Mesothelial cell of epicardium (in vitro differentiated cells): ENCODE data around the gene ADORA2A. TPM values are rescaled to one million over a fixed set of nuclear protein-coding genes. Genes with fewer than 3 reads are reported as not detected.

ENCODE experiments used
- DNase-seq, 2 experiments: peaks; one replicate each; pipeline ENCODE4 v3.0.0; 2021; ENCODE audit warnings: low spot score in 2 of 2; ENCODE audit not compliant: unreplicated experiment in 2 of 2
- H3K27ac Mint-ChIP-seq: 2 replicates; pipeline ENCODE4 v1.8.0; 2021; ENCODE audit warnings: mixed read lengths
- H3K27me3 Mint-ChIP-seq: 2 replicates; pipeline ENCODE4 v1.8.0; 2021; ENCODE audit warnings: low read depth, mixed read lengths
- H3K36me3 Mint-ChIP-seq: 2 replicates; pipeline ENCODE4 v1.8.0; 2021; ENCODE audit warnings: mixed read lengths
- H3K4me1 Mint-ChIP-seq: 2 replicates; pipeline ENCODE4 v1.8.0; 2021; ENCODE audit warnings: mixed read lengths
- H3K4me3 Mint-ChIP-seq: 2 replicates; pipeline ENCODE4 v1.8.0; 2021; ENCODE audit warnings: mild to moderate bottlenecking, moderate library complexity, mixed read lengths
- H3K9me3 Mint-ChIP-seq: 2 replicates; pipeline ENCODE4 v1.8.0; 2021; ENCODE audit warnings: mixed read lengths
- total RNA-seq: library from RNA; stranded (reverse); gene quantifications from 3 replicates; pipeline ENCODE4 v1.2.1, GENCODE V29; 2021
- TF ChIP-seq, protein P1 (sequence below): fragments of 200-600 bp; sonication (generic); IDR thresholded peaks from one replicate; pipeline ENCODE4 v1.5.0; 2021; ENCODE audit warnings: antibody characterized with exemption; ENCODE audit not compliant: unreplicated experiment

The ADORA2A gene
- total RNA-seq, 1 donor from 2014 or later: 10.8 TPM

DNA sequence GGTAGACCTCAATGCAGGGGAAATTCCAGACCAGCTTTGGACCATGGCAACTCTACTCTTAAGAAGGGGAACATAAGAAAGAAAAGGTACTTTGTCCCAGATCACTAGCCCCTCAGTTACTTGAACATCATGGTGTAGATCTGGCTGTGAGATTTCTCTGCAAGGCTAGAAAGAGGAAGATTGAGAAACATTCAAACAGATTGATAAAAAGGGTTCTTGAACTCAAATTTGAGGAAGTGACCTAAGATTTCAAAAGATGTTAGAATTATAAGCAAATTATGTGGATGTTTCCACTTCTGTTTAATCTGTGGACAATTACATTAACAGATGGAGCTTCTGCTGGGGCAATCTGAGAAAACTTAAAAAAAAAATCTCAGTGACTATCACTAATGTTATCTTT, 45.9 kb downstream of the ADORA2A start:
- Mint-ChIP-seq H3K9me3 (peaks cover 9% of the 10 kb centered on the region), H3K4me3 (no peak overlapping the region), H3K4me1 (peaks cover 14% of the 10 kb centered on the region), H3K27ac (no peak overlapping the region), H3K36me3 (peaks cover 3% of the 10 kb centered on the region), H3K27me3 (no peaks in the 10 kb centered on the region)
- TF ChIP-seq, protein P1, sequence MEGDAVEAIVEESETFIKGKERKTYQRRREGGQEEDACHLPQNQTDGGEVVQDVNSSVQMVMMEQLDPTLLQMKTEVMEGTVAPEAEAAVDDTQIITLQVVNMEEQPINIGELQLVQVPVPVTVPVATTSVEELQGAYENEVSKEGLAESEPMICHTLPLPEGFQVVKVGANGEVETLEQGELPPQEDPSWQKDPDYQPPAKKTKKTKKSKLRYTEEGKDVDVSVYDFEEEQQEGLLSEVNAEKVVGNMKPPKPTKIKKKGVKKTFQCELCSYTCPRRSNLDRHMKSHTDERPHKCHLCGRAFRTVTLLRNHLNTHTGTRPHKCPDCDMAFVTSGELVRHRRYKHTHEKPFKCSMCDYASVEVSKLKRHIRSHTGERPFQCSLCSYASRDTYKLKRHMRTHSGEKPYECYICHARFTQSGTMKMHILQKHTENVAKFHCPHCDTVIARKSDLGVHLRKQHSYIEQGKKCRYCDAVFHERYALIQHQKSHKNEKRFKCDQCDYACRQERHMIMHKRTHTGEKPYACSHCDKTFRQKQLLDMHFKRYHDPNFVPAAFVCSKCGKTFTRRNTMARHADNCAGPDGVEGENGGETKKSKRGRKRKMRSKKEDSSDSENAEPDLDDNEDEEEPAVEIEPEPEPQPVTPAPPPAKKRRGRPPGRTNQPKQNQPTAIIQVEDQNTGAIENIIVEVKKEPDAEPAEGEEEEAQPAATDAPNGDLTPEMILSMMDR: no peak
- no peak for DNase-seq

DNA sequence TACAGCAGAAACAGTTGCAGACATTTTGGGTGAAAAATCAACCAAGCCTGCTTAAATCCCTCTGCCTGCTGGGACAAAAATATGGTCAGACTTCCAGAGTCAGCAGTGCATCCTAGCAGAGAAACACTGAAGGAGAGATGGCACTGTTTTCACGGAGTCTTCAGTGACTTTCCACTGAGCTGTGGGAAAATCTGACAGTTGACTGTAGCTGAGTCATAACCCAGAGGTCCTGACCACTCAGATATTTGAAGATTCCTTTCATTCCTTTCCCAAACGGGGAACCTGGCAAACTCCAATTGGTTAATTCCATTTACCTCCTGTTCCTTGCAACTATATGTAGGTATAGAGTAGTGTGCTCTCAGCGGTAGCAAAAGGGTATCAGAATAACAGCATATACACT, 46.8 kb downstream of the ADORA2A start:
- Mint-ChIP-seq H3K27ac (peak overlapping the region; percentile 56), H3K4me1 (peaks cover 14% of the 10 kb centered on the region), H3K27me3 (no peaks in the 10 kb centered on the region)

DNA sequence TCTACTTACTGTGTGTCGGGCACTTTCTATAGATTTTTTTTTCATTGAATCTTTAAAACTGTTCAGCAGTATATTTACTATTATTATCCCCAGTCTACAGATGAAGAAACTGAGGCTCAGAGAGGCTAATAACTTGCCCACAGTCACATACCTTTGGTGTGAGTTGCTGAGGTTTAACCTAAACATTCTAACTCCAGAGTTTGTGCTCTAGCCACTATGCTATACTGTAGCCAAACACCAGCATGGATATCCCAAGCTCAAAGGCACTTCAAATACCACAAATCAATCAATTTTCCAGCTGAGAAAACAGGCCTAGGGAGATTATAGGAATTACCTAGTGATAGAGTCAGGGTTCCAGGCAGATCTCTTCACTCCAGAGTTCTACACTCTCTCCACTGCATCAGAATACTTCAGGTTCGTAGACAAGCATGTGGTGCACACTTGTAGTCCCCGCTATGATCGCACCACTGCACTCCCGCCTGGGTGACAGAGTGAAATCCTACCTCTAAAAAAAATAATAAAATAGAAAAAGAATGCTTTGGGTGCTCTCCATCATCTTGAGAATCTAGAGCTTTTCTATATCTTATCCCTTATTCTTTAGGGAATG, 47.4 kb downstream of the ADORA2A start:
- Mint-ChIP-seq H3K27ac (no peak overlapping the region), H3K9me3 (peaks cover 9% of the 10 kb centered on the region), H3K36me3 (peaks cover 3% of the 10 kb centered on the region), H3K4me1 (peaks cover 14% of the 10 kb centered on the region), H3K4me3 (no peak overlapping the region), H3K27me3 (no peaks in the 10 kb centered on the region)
- TF ChIP-seq, protein P1: no peak
- no peak for DNase-seq

More for the DNA sequence above, 46.8 kb downstream of the ADORA2A start:
- TF ChIP-seq, protein P1: no peak
- no peak for DNase-seq
- Mint-ChIP-seq H3K4me3 (no peak overlapping the region), H3K36me3 (peaks cover 3% of the 10 kb centered on the region), H3K9me3 (peaks cover 9% of the 10 kb centered on the region)

DNA sequence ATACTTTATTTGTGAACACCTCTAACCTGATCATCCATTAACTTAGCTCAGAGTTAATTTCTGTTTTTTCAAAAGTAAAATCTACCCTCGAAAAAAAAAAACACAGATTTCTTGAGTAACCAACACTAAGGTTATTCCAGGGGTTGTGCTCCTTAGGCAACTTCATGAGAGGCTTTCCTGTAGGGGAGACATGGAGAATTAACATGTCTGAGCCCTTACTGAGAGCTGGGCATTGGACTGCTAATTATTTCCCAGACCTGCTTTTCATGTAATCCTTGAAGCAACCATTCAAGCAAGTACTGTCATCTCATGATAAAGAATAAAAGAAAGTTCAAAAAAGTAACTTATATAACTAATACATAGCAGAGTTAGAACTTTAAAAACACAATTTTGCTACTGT, 54.2 kb downstream of the ADORA2A start:
- H3K4me3 Mint-ChIP-seq: no peak overlapping the region
- peaks cover 34% of the 10 kb centered on the region for H3K4me1 Mint-ChIP-seq
- no peaks in the 10 kb centered on the region for H3K27me3 Mint-ChIP-seq
- no peak for DNase-seq
- H3K36me3 Mint-ChIP-seq: no peaks in the 10 kb centered on the region
- TF ChIP-seq, protein P1: no peak
- H3K27ac Mint-ChIP-seq: no peak overlapping the region
- H3K9me3 Mint-ChIP-seq: no peaks in the 10 kb centered on the region

DNA sequence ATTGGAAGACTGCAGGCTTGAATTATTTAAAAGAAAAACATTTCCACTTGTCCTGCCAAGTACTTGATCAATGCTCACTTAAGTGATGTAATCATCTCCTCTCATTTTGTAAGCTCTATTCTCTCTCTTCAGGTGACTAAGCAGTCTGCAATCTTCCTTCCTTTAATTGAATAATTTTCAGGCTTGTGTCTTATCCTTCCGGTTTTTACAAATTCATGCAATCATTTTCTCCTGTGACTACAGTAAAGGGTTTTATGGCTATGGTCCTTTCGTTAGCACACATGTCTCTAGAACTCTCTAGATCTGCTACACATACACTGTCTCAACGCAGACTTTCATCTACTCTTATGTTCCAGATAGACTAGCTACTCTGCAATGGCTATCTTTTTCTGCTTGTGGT, 55.2 kb downstream of the ADORA2A start:
- H3K27me3 Mint-ChIP-seq: no peaks in the 10 kb centered on the region
- peak overlapping the region; percentile 35 for H3K27ac Mint-ChIP-seq
- H3K4me3 Mint-ChIP-seq: no peak overlapping the region
- TF ChIP-seq, protein P1: no peak
- peaks cover 34% of the 10 kb centered on the region for H3K4me1 Mint-ChIP-seq
- no peaks in the 10 kb centered on the region for H3K36me3 Mint-ChIP-seq
- no peak for DNase-seq
- H3K9me3 Mint-ChIP-seq: no peaks in the 10 kb centered on the region
